GM18873 (cell line): Measurements from ENCODE around the gene CCDC14.
A peak's percentile ranks its signal among the peaks of the same experiment; 100 is the strongest.
"Not testable (repeated sequence)": the region's sequence is repeated elsewhere in the genome, so short reads cannot be mapped to it uniquely, and the experiment has no call there.

Source experiments
- ATAC-seq: cut with Tn5 transposase; IDR thresholded peaks from one replicate; pipeline ENCODE4 v1.9.1; 2021; ENCODE audit warnings: mild to moderate bottlenecking, moderate library complexity, moderate number of reproducible peaks; ENCODE audit not compliant: unreplicated experiment, low FRiP score

The CCDC14 gene, protein sequence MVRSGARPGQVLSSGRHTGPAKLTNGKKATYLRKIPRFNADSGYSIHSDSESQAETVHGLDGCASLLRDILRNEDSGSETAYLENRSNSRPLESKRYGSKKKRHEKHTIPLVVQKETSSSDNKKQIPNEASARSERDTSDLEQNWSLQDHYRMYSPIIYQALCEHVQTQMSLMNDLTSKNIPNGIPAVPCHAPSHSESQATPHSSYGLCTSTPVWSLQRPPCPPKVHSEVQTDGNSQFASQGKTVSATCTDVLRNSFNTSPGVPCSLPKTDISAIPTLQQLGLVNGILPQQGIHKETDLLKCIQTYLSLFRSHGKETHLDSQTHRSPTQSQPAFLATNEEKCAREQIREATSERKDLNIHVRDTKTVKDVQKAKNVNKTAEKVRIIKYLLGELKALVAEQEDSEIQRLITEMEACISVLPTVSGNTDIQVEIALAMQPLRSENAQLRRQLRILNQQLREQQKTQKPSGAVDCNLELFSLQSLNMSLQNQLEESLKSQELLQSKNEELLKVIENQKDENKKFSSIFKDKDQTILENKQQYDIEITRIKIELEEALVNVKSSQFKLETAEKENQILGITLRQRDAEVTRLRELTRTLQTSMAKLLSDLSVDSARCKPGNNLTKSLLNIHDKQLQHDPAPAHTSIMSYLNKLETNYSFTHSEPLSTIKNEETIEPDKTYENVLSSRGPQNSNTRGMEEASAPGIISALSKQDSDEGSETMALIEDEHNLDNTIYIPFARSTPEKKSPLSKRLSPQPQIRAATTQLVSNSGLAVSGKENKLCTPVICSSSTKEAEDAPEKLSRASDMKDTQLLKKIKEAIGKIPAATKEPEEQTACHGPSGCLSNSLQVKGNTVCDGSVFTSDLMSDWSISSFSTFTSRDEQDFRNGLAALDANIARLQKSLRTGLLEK

GRCh38 chr3:123960781-123961507 is at the start of gene CCDC14:
Gene CCDC14 (minus strand): TSS chr3:123961229. CDS start chr3:123961173, 56 bp downstream.
- peak; percentile 64 for ATAC-seq

DNA sequence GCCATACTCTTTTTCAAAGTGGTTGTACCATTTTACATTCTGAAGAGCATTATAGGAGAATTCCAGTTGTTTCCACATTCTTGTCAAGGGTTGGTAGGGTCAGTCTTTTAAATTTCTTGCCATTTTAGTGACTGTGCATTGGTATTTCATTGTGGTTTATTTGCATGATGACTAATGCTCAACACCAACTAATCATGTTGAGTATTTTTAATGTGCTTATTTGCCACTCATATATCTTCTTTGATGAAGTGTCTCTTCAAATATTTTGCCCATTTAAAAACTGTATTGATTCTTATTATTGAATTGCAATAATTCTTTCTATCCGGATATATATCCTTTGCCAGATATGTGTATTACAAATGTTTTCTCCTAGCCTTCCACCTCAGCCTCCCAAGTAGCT is 47.3 kb upstream of the CCDC14 start:
- not testable (repeated sequence) for ATAC-seq

DNA sequence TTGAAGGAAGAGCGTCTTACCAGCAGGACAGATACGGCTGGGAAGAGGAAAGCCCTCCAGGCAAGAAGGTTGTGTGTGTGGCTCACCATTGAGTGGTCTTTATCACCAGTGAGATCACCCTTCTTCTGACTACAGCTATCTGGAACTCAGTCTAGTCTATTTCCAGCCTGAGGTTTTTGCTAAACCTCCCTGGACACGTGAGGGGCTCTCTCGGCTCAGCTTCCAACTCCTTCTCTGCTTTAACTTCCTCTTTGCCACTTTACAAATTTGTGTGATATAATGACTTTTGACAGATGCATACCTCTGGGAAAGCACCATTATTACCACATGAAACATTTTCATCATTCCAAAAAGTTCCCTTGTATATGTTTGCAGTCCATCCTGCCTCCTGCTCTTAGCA is 46.2 kb upstream of the CCDC14 start:
- ATAC-seq, result no peak

- ATAC-seq, result not testable (repeated sequence)
These were observed 41.5 kb upstream of the CCDC14 start for GRCh38 chr3:124002405-124003079.

- not testable (repeated sequence) for ATAC-seq
These were observed 40.3 kb upstream of the CCDC14 start for GRCh38 chr3:124001366-124001765.

- ATAC-seq, result no peak
These were observed 36.5 kb upstream of the CCDC14 start for GRCh38 chr3:123997543-123997942.

- no peak for ATAC-seq
These were observed 32.8 kb upstream of the CCDC14 start for GRCh38 chr3:123993818-123994217.

DNA sequence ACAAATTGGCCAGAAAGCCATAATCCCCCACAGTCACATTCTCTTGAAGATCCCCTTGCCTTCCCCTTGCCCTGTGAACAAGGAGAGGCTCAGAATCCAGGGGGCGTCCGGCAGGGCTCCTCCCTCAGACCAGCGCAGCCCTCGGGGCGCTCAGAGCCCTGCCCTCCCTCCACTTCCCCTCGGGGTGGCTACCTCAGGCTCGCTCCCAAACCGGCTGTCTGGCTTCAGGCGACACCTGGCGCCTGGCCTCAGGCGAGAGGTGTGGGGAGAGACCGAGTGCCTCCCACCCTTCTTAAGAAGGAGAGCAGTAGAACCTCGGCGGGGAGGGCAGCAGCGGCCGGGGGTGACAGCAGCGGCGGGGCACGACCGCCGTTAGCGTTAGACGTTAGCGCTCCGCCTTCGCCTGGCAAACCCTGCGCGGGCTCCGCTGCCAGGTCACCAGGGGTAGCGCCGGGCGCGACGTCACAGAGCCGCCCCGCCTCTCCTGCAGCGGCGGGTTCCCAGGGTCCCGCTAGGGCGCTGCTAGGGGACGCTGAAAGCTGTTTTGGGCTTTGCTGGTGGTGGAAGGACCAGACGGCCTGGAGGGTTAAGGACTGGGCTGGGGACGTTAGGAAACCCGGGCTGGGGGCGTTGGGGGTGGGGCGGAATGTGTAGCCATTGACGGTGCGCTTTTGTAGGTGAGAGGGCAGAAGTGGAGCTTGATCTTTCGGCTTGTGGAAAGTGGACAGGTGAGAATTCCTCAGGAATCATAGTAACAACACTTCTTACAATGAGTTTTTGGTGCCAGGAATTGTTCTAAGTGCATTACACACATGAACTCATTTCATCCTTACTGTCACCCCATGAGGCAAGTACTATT is 30.9 kb upstream of the CCDC14 start, which contains the start of gene ROPN1:
Gene ROPN1 (minus strand): TSS at position 395 of the 859 bp plus-strand sequence. CDS start 11,643 bp downstream, outside the sequence.
- not testable (repeated sequence) for ATAC-seq

DNA sequence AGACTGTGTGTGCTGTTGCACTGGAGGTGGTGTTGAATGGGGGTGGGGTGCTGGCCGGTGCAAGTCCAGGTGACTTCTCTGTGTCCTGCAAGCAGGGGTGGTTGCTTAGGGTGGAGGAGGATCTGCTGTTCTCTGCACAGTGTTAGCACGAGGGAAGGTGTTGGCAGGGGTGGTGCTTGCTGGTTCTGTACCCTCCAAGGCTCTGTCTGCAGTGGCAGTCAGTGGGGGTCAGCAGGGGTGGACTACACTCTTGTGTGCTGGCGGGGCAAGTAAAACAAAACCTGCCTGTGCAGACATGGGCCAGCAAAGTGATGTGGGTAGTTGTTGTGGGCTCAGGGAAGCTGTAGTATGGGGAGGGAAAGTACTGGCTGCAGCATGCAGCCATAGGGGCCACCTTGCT is 25.4 kb upstream of the CCDC14 start:
- no peak for ATAC-seq

DNA sequence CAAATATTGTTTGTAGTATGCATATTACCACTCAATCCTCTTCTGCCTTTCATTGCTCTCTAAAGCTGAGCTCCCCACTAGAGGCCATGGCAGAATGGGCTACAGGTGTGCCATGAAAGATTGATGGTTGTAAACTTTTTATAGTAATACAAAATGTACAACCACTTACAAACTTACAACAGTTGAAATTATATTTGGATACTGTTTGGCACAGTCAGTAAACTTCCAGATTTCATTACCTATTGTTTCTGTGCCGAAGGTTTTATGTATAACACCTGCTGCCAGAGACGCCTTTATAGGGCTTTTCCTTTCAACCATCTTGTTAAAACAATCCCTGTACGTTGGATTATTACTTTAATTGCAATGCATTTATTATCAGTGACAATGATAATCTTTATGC is 23.9 kb upstream of the CCDC14 start:
- no peak for ATAC-seq

DNA sequence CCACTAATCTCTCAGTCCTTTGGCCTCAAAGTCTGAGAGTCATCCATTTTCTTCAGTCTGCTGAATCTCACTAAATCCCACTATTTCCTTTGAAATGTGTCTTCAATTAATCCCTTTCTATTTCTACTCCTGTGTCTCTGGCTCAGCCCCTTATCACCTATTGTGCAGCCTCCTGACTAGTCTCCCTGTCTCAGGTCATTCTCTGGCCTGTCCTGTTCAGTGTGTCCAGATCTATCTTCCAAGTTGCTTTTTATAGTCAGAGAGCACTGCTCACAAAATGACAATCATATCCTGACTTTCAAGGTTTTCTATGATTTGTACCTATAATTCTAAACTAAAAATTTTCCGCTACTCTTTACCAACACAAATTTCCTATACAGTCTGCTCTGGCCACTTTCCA is 23.3 kb upstream of the CCDC14 start:
- no peak for ATAC-seq

DNA sequence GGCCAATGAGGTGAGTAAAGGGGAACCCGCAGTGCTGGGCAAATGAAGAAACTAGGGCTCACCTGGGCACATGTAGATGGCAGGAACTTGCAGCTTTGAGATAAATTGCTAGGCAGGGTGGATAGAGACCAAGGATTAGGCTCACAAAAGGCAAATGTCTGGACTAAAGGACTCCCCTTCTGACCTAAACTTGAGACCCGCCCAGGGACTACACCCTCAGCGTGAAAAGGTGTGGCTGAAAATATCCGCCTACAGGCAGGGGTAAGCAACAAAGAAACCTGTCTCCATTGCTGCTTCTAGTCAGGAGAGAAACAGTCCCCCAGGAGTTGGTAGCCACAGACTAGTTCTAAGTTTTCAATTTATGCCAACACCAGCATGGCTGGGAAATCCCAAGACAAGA is 20.3 kb upstream of the CCDC14 start:
- ATAC-seq, result not testable (repeated sequence)

DNA sequence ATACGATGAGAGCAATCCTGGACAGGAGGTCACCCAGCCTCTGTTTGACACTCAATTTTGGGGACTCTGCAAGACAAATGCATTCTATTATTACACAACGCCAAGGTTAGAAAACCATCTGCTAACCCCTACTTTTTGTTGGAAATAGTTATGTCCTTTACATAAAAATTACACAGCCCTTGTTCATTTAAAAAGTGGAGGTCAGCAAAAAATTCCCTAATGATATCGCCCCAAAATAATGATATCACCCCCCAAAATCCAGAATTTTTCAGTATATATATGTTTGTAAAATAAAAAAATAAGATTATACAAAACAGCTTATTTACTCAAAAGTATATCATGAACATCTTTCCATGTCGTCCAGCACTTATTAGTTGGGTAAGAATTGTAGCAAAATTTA is 19.5 kb upstream of the CCDC14 start:
- ATAC-seq, result no peak

DNA sequence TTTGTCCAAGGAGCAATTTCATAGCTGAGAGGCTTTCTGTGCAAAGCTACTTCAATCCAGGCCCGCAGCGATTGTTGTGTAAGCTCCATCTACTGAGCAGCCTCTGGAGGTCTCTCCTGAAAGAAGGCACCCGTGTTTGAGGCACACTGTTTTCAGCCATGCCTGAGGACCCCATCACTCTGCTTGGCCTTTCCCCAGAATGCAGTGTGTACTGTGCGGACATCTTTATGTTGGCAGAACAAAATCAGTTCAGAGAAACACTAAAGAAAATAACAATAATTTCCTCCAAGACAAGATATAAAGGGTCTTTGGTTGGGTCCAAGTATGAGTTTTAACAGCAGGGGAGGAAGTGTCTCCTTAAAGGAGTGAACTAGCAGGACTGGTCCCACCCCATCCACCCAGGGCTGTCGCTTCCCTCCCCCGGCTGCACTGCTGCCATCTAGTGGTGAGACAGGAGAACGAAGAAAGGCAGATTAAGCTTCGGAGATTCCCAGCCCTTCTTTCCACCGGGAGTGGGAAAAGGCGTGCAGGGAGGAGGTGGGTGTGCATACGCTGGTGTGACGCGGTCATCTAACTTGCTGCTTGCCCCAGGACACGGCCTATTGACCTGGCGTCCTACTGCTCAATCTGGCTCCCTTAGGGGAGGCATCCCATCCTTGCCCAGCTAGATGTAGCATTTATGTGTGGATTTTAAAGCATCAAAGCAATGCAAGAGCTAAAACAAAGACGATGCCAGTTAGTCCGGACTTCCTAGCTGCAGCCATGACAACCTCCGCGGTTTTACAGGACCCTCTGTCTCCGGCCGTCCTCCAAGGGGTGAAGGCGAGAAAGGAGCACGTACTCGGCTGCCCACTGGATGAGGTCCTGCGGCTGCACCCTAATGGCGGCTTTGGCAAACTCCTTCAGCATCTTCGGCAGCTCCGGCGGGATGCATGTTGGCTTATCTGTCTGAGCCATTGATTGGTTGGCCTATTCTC is 18.8 kb upstream of the CCDC14 start:
- ATAC-seq, result not testable (repeated sequence)

DNA sequence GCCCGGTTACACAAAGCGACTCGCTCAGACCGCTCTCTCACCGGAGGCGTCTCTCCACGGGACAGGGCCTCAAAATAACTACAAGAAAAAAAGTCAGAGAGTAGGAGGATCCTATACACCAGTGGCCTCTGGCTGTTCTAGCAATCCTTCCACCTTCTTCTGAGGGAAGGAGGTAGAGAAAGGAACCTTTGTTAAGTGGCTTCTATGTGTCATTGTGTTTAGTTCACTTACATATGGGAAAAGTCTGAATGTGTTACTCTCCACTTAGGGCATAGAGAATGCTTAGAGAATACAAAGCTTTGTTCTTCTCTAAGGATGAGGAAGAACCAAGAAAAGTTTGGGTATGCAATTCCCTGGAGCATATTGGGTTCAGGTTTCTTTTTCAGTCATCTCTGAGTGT is 15.9 kb upstream of the CCDC14 start:
- not testable (repeated sequence) for ATAC-seq

DNA sequence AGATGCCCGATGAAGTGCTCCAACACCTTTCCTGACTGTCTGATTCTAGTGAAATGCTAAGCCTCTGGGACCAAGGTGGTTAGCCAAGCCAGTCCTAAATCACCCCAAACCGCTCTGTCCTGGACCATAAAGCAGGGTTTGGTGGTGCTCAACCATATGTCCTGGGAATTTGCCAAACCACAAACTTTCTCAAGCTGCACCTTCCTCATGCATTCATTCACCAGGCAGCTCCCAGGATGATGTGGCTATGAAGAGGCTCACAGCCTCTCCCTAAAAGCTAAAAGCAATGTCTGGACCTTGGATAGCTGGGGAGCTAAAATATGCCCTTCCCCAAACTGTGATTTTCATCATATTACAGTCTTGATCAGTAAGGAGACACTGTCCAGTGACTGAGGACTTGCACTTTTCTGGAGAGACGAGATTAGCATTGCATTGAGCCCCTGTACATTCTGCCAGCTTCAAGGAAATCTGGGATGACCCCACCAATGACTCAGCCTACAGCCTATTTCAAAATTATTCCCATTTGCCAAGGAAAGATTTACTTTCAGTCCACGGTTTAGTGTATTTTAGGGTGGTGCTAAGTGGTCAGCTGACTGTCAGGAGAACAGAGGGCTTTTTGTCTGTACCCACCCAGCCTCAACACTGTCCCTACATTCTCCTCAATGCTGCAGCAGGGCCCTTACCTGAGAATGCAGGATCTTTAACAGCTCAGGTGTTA is 15.3 kb upstream of the CCDC14 start:
- not testable (repeated sequence) for ATAC-seq

- not testable (repeated sequence) for ATAC-seq
These were observed 14.0 kb upstream of the CCDC14 start for GRCh38 chr3:123975030-123975429.
